ENCODE data around the gene RXRA. TPM values are rescaled to one million over a fixed set of nuclear protein-coding genes. Genes with fewer than 3 reads are reported as not detected.

Gene RXRA
- polyA plus RNA-seq, 1 donor from 2014 or later: 2.7 TPM

DNA sequence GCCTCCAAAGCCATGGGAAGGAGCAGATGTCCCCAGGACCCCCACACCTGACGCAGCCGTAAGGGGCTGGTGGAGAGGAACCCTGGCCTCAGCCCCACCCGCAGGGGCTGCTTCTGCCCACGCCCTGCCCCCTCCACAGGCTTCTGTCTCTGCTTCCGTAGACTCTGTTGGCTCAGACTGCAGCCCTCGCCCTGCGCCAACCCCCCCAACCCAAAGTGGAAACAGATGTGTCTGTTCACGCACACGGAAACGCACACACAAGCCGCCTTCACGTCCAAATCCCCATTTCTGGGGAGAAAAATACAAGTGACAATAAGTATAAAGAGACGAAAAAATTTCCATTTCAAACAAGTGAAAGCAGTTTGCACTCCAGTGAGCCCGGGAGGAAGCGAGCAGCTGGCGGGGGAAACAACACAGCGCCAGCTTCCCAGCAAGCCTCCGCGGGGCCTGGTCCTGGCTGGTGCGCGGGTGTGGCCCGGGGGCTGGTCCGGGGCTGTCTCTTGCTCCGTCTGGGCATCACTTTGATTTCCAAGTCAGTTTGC lies 32.6 kb upstream of the RXRA start:
- no peak overlapping the region for H2AFZ ChIP-seq (ENCODE audit: low read depth, low read length)
- H3K9me2 ChIP-seq (ENCODE audit: insufficient read depth, low read length): no peaks in the 10 kb centered on the region
- H3K27me3 ChIP-seq (ENCODE audit: insufficient read depth, low read depth, low read length): no peaks in the 10 kb centered on the region
- no peaks in the 10 kb centered on the region for H3K79me2 ChIP-seq (replicated peaks; ENCODE audit: insufficient read depth, low read length)
- H3K9ac ChIP-seq (ENCODE audit: low read length): no peak overlapping the region
- H3K9me3 ChIP-seq (ENCODE audit: low read length): no peaks in the 10 kb centered on the region
- no peak overlapping the region for H3K4me2 ChIP-seq (ENCODE audit: low read length)
- no peaks in the 10 kb centered on the region for H3F3A ChIP-seq (ENCODE audit: insufficient read depth, low read length, poor library complexity, severe bottlenecking)
- no peaks in the 10 kb centered on the region for H3K36me3 ChIP-seq (ENCODE audit: insufficient read depth, low read length)
- H3K27ac ChIP-seq (ENCODE audit: low read length): no peak overlapping the region
- no peaks in the 10 kb centered on the region for H4K20me1 ChIP-seq (ENCODE audit: insufficient read depth)
- H3K4me3 ChIP-seq (ENCODE audit: low read length): no peak overlapping the region
- TF ChIP-seq EZH2 (IDR thresholded peaks at IDR 0.05; ENCODE audit: borderline replicate concordance, insufficient read depth, low read length, poor library complexity, severe bottlenecking): no peak
- no peak for TF ChIP-seq SMC3 (conservative IDR thresholded peaks at IDR 0.05; ENCODE audit: poor library complexity)
- no peak for TF ChIP-seq TAF1 (IDR thresholded peaks at IDR 0.05; ENCODE audit: low read depth)
- no peak for TF ChIP-seq POLR2AphosphoS5 (IDR thresholded peaks at IDR 0.05)
- TF ChIP-seq CTCF (IDR thresholded peaks at IDR 0.05; ENCODE audit: poor library complexity, severe bottlenecking): no peak
- TF ChIP-seq MXI1 (conservative IDR thresholded peaks at IDR 0.05; ENCODE audit: poor library complexity, severe bottlenecking): no peak
- TF ChIP-seq, protein P1, sequence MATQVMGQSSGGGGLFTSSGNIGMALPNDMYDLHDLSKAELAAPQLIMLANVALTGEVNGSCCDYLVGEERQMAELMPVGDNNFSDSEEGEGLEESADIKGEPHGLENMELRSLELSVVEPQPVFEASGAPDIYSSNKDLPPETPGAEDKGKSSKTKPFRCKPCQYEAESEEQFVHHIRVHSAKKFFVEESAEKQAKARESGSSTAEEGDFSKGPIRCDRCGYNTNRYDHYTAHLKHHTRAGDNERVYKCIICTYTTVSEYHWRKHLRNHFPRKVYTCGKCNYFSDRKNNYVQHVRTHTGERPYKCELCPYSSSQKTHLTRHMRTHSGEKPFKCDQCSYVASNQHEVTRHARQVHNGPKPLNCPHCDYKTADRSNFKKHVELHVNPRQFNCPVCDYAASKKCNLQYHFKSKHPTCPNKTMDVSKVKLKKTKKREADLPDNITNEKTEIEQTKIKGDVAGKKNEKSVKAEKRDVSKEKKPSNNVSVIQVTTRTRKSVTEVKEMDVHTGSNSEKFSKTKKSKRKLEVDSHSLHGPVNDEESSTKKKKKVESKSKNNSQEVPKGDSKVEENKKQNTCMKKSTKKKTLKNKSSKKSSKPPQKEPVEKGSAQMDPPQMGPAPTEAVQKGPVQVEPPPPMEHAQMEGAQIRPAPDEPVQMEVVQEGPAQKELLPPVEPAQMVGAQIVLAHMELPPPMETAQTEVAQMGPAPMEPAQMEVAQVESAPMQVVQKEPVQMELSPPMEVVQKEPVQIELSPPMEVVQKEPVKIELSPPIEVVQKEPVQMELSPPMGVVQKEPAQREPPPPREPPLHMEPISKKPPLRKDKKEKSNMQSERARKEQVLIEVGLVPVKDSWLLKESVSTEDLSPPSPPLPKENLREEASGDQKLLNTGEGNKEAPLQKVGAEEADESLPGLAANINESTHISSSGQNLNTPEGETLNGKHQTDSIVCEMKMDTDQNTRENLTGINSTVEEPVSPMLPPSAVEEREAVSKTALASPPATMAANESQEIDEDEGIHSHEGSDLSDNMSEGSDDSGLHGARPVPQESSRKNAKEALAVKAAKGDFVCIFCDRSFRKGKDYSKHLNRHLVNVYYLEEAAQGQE (IDR thresholded peaks at IDR 0.05; ENCODE audit: borderline replicate concordance): no peak
- TF ChIP-seq RAD21 (conservative IDR thresholded peaks at IDR 0.05): no peak
- no peak for TF ChIP-seq EP300 (conservative IDR thresholded peaks at IDR 0.05; ENCODE audit: poor library complexity, severe bottlenecking)

- no peak overlapping the region for H3K27ac ChIP-seq (ENCODE audit: low read length)
- H3K27me3 ChIP-seq (ENCODE audit: insufficient read depth, low read depth, low read length): no peaks in the 10 kb centered on the region
- H3K4me2 ChIP-seq (ENCODE audit: low read length): no peak overlapping the region
- no peak for TF ChIP-seq EP300 (conservative IDR thresholded peaks at IDR 0.05; ENCODE audit: poor library complexity, severe bottlenecking)
- no peak for TF ChIP-seq TAF1 (IDR thresholded peaks at IDR 0.05; ENCODE audit: low read depth)
- TF ChIP-seq MXI1 (conservative IDR thresholded peaks at IDR 0.05; ENCODE audit: poor library complexity, severe bottlenecking): no peak
- TF ChIP-seq SMC3 (conservative IDR thresholded peaks at IDR 0.05; ENCODE audit: poor library complexity): no peak
- no peak for TF ChIP-seq EZH2 (IDR thresholded peaks at IDR 0.05; ENCODE audit: borderline replicate concordance, insufficient read depth, low read length, poor library complexity, severe bottlenecking)
- TF ChIP-seq POLR2AphosphoS5 (IDR thresholded peaks at IDR 0.05): no peak
- no peak for TF ChIP-seq RAD21 (conservative IDR thresholded peaks at IDR 0.05)
- TF ChIP-seq CTCF (IDR thresholded peaks at IDR 0.05; ENCODE audit: poor library complexity, severe bottlenecking): no peak
- TF ChIP-seq, protein P1 (IDR thresholded peaks at IDR 0.05; ENCODE audit: borderline replicate concordance): no peak
- no peaks in the 10 kb centered on the region for H3K79me2 ChIP-seq (replicated peaks; ENCODE audit: insufficient read depth, low read length)
- no peaks in the 10 kb centered on the region for H4K20me1 ChIP-seq (ENCODE audit: insufficient read depth)
- H3K4me3 ChIP-seq (ENCODE audit: low read length): no peak overlapping the region
- no peak overlapping the region for H3K9ac ChIP-seq (ENCODE audit: low read length)
- H2AFZ ChIP-seq (ENCODE audit: low read depth, low read length): no peak overlapping the region
- no peaks in the 10 kb centered on the region for H3K9me2 ChIP-seq (ENCODE audit: insufficient read depth, low read length)
- H3K36me3 ChIP-seq (ENCODE audit: insufficient read depth, low read length): no peaks in the 10 kb centered on the region
- H3K9me3 ChIP-seq (ENCODE audit: low read length): no peaks in the 10 kb centered on the region
- H3F3A ChIP-seq (ENCODE audit: insufficient read depth, low read length, poor library complexity, severe bottlenecking): no peaks in the 10 kb centered on the region
Observed at GRCh38 chr9:134294153-134295071, 31.8 kb upstream of the RXRA start.
